ENCODE data around the gene CHID1. TPM values are rescaled to one million over a fixed set of nuclear protein-coding genes. Genes with fewer than 3 reads are reported as not detected.

CHID1 gene
- total RNA-seq, 6 donors from 2014 or later = 34.6 to 144 (median 59.1) TPM

Small RNA genes lying within 50 kb of the gene (small RNA-seq; reads per million reads assigned to genes)
- gene RNU6-1025P = 0 reads per million in 4 donors

Other genes with a start within 250 kb of the CHID1 start
- gene DEAF1, start 215.6 kb downstream of the CHID1 start, total RNA-seq = 10 to 100 TPM; 23.9 to 87.3 (median 35.6) TPM
- 10 to 100 TPM; 28.6 to 62.9 (median 36.1) TPM for gene TMEM80, start 215.0 kb downstream of the CHID1 start, total RNA-seq
- 100 to 1,000 TPM; 120 to 497 (median 199) TPM for gene EPS8L2, start 204.6 kb downstream of the CHID1 start, total RNA-seq
- 100 to 1,000 TPM; 163 to 313 (median 217) TPM for gene TALDO1, start 163.3 kb downstream of the CHID1 start, total RNA-seq
- gene GATD1, start 133.3 kb downstream of the CHID1 start, total RNA-seq = 10 to 100 TPM; 14.8 to 77.7 (median 63.6) TPM
- not detected for gene CEND1, start 120.7 kb downstream of the CHID1 start, total RNA-seq
- 10 to 100 TPM; 13.6 to 29.3 (median 22.3) TPM for gene SLC25A22, start 112.5 kb downstream of the CHID1 start, total RNA-seq
- gene PIDD1, start 105.6 kb downstream of the CHID1 start, total RNA-seq = 10 to 100 TPM in 5 of 6 donors, 1 to 10 TPM in 1; 5.2 to 76.5 (median 15.4) TPM
- gene RPLP2, start 100.8 kb downstream of the CHID1 start, total RNA-seq = 1,000 to 10,000 TPM in 2 of 6 donors, 100 to 1,000 TPM in 4; 451 to 1,926 (median 773) TPM
- gene PNPLA2, start 91.9 kb downstream of the CHID1 start, total RNA-seq = 100 to 1,000 TPM in 4 of 6 donors, 10 to 100 TPM in 2; 74.5 to 303 (median 164) TPM
- 100 to 1,000 TPM in 1 of 6 donors, 10 to 100 TPM in 5; 29.0 to 157 (median 41.4) TPM for gene CRACR2B, start 82.9 kb downstream of the CHID1 start, total RNA-seq
- 100 to 1,000 TPM; 179 to 545 (median 421) TPM for gene CD151, start 77.9 kb downstream of the CHID1 start, total RNA-seq
- gene POLR2L, start 68.3 kb downstream of the CHID1 start, total RNA-seq = 100 to 1,000 TPM in 3 of 6 donors, 10 to 100 TPM in 3; 34.1 to 168 (median 102) TPM
- gene TSPAN4, start 68.0 kb downstream of the CHID1 start, total RNA-seq = 100 to 1,000 TPM in 5 of 6 donors, 10 to 100 TPM in 1; 91.3 to 181 (median 169) TPM
- gene AP2A2, start 15.1 kb upstream of the CHID1 start, total RNA-seq = 100 to 1,000 TPM in 3 of 6 donors, 10 to 100 TPM in 3; 55.7 to 273 (median 103) TPM
- 1 to 10 TPM in 1 of 6 donors, under 1 TPM in 2, not detected in 3; 0.06 to 4.2 (median 0.51) TPM for gene MUC6, start 125.9 kb upstream of the CHID1 start, total RNA-seq
- gene MUC2, start 164.1 kb upstream of the CHID1 start, total RNA-seq = under 1 TPM in 2 of 6 donors, not detected in 4; 0.11 to 0.84 TPM
- gene MUC5AC, start 247.1 kb upstream of the CHID1 start, total RNA-seq = 1 to 10 TPM in 2 of 6 donors, under 1 TPM in 3, not detected in 1; under 0.01 to 7.3 (median 0.78) TPM

Measured in upper lobe of left lung (tissue), 6 donors.